Measurements from ENCODE around the gene TSHZ3. TPM values are rescaled to one million over a fixed set of nuclear protein-coding genes. Genes with fewer than 3 reads are reported as not detected.
A peak's percentile ranks its signal among the peaks of the same experiment; 100 is the strongest.

TSHZ3 gene
- total RNA-seq, 2 experiments from 2014 or later = 1.7 to 1.8 TPM

GRCh38 chr19:31255831-31256592, 93.2 kb downstream of the TSHZ3 start:
- ChIA-PET CTCF (interaction anchor here (0.6 kb wide), 1 partner anchor 1599 kb away, joined by 4 read pairs; no protein-coding TSS in a partner anchor), POLR2A (no interaction called here)
- Mint-ChIP-seq H3K27ac (no peak overlapping the region), H3K4me3 (no peak overlapping the region), H3K4me1 (no peaks in the 10 kb centered on the region), H3K27me3 (peaks cover 5% of the 10 kb centered on the region), H3K9me3 (no peaks in the 10 kb centered on the region), H3K36me3 (ENCODE audit: low read depth) (no peaks in the 10 kb centered on the region)
- DNase-seq = no peak

GRCh38 chr19:31255174-31255799, 93.9 kb downstream of the TSHZ3 start:
- Mint-ChIP-seq H3K4me1 (no peaks in the 10 kb centered on the region), H3K4me3 (no peak overlapping the region), H3K9me3 (no peaks in the 10 kb centered on the region), H3K36me3 (ENCODE audit: low read depth) (no peaks in the 10 kb centered on the region), H3K27ac (no peak overlapping the region), H3K27me3 (peaks cover 4% of the 10 kb centered on the region)
- no peak for DNase-seq
- POLR2A ChIA-PET = no interaction called here
- CTCF ChIA-PET = interaction anchor here (0.6 kb wide), 1 partner anchor 1599 kb away, joined by 4 read pairs; no protein-coding TSS in a partner anchor

GRCh38 chr19:31254611-31255010, 94.6 kb downstream of the TSHZ3 start:
- DNase-seq = no peak
- ChIA-PET CTCF (interaction anchor here (0.6 to 1.3 kb wide), 2 partner anchors 36 to 456 kb away, joined by 3 to 5 read pairs; no protein-coding TSS in a partner anchor), POLR2A (no interaction called here)
- Mint-ChIP-seq H3K27me3 (no peaks in the 10 kb centered on the region), H3K27ac (no peak overlapping the region), H3K9me3 (no peaks in the 10 kb centered on the region), H3K36me3 (ENCODE audit: low read depth) (no peaks in the 10 kb centered on the region), H3K4me1 (no peaks in the 10 kb centered on the region), H3K4me3 (no peak overlapping the region)

GRCh38 chr19:31254180-31254551, 95.1 kb downstream of the TSHZ3 start:
- H3K27me3 Mint-ChIP-seq = no peaks in the 10 kb centered on the region

GRCh38 chr19:31253526-31254179, 95.6 kb downstream of the TSHZ3 start:
- ChIA-PET CTCF (interaction anchor here (1.3 kb wide), 1 partner anchor 37 kb away, joined by 3 read pairs; no protein-coding TSS in a partner anchor), POLR2A (no interaction called here)
- no peaks in the 10 kb centered on the region for H3K36me3 Mint-ChIP-seq (ENCODE audit: low read depth)
- no peak for DNase-seq
- H3K27me3 Mint-ChIP-seq = no peaks in the 10 kb centered on the region
- H3K4me1 Mint-ChIP-seq = no peaks in the 10 kb centered on the region
- H3K27ac Mint-ChIP-seq = no peak overlapping the region
- H3K9me3 Mint-ChIP-seq = no peaks in the 10 kb centered on the region
- H3K4me3 Mint-ChIP-seq = no peak overlapping the region

More at GRCh38 chr19:31254180-31254551, 95.1 kb downstream of the TSHZ3 start:
- no peak for DNase-seq
- Mint-ChIP-seq H3K9me3 (no peaks in the 10 kb centered on the region), H3K4me1 (no peaks in the 10 kb centered on the region), H3K36me3 (ENCODE audit: low read depth) (no peaks in the 10 kb centered on the region), H3K4me3 (no peak overlapping the region), H3K27ac (no peak overlapping the region)
- CTCF ChIA-PET = interaction anchor here (0.6 to 1.3 kb wide), 2 partner anchors 36 to 455 kb away, joined by 3 to 5 read pairs; no protein-coding TSS in a partner anchor
- POLR2A ChIA-PET = no interaction called here

GRCh38 chr19:31252441-31252840, 96.8 kb downstream of the TSHZ3 start:
- H3K27ac Mint-ChIP-seq = no peak overlapping the region
- H3K4me1 Mint-ChIP-seq = no peaks in the 10 kb centered on the region
- no peak overlapping the region for H3K4me3 Mint-ChIP-seq
- no peaks in the 10 kb centered on the region for H3K27me3 Mint-ChIP-seq
- ChIA-PET POLR2A (no interaction called here), CTCF (no interaction called here)
- DNase-seq = no peak
- H3K9me3 Mint-ChIP-seq = no peaks in the 10 kb centered on the region
- H3K36me3 Mint-ChIP-seq (ENCODE audit: low read depth) = no peaks in the 10 kb centered on the region

GRCh38 chr19:31249217-31249616, 100.0 kb downstream of the TSHZ3 start:
- Mint-ChIP-seq H3K9me3 (no peaks in the 10 kb centered on the region), H3K4me1 (no peaks in the 10 kb centered on the region), H3K4me3 (no peak overlapping the region), H3K27ac (no peak overlapping the region), H3K27me3 (no peaks in the 10 kb centered on the region), H3K36me3 (ENCODE audit: low read depth) (no peaks in the 10 kb centered on the region)
- CTCF ChIA-PET = interaction anchor here (1.0 kb wide), 1 partner anchor 9 kb away, joined by 3 read pairs; no protein-coding TSS in a partner anchor
- DNase-seq = no peak
- POLR2A ChIA-PET = no interaction called here

GRCh38 chr19:31235806-31236205, 113.4 kb downstream of the TSHZ3 start:
- ChIA-PET CTCF (no interaction called here), POLR2A (no interaction called here)
- Mint-ChIP-seq H3K9me3 (no peaks in the 10 kb centered on the region), H3K4me3 (no peak overlapping the region), H3K36me3 (ENCODE audit: low read depth) (no peaks in the 10 kb centered on the region), H3K27me3 (peaks cover 28% of the 10 kb centered on the region), H3K4me1 (no peaks in the 10 kb centered on the region), H3K27ac (no peak overlapping the region)
- no peak for DNase-seq

GRCh38 chr19:31233295-31233800, 115.9 kb downstream of the TSHZ3 start:
- ChIA-PET CTCF (no interaction called here), POLR2A (no interaction called here)
- no peak for DNase-seq
- Mint-ChIP-seq H3K27me3 (peaks cover 27% of the 10 kb centered on the region), H3K4me1 (no peaks in the 10 kb centered on the region), H3K4me3 (no peak overlapping the region), H3K36me3 (ENCODE audit: low read depth) (no peaks in the 10 kb centered on the region), H3K27ac (peak overlapping the region; percentile 4), H3K9me3 (no peaks in the 10 kb centered on the region)

- POLR2A ChIA-PET = no interaction called here
- Mint-ChIP-seq H3K27ac (no peak overlapping the region), H3K27me3 (peaks cover 27% of the 10 kb centered on the region), H3K36me3 (ENCODE audit: low read depth) (no peaks in the 10 kb centered on the region), H3K9me3 (no peaks in the 10 kb centered on the region), H3K4me1 (no peaks in the 10 kb centered on the region), H3K4me3 (no peak overlapping the region)
- CTCF ChIA-PET = no interaction called here
- DNase-seq = no peak
Measured at GRCh38 chr19:31232871-31233270, 116.4 kb downstream of the TSHZ3 start.

GRCh38 chr19:31232180-31232579, 117.1 kb downstream of the TSHZ3 start:
- CTCF ChIA-PET = no interaction called here
- DNase-seq = no peak
- Mint-ChIP-seq H3K4me3 (no peak overlapping the region), H3K27me3 (peaks cover 27% of the 10 kb centered on the region), H3K36me3 (ENCODE audit: low read depth) (no peaks in the 10 kb centered on the region), H3K27ac (no peak overlapping the region), H3K9me3 (no peaks in the 10 kb centered on the region), H3K4me1 (no peaks in the 10 kb centered on the region)
- POLR2A ChIA-PET = no interaction called here

GRCh38 chr19:31231237-31231636, 118.0 kb downstream of the TSHZ3 start:
- POLR2A ChIA-PET = no interaction called here
- H3K9me3 Mint-ChIP-seq = peaks cover under 1% of the 10 kb centered on the region
- no peak overlapping the region for H3K4me3 Mint-ChIP-seq
- CTCF ChIA-PET = no interaction called here
- no peaks in the 10 kb centered on the region for H3K36me3 Mint-ChIP-seq (ENCODE audit: low read depth)
- H3K27ac Mint-ChIP-seq = no peak overlapping the region
- no peaks in the 10 kb centered on the region for H3K4me1 Mint-ChIP-seq
- DNase-seq = no peak
- H3K27me3 Mint-ChIP-seq = peaks cover 24% of the 10 kb centered on the region
